NCI-H82 treated with DMSO at 0.1 percent for 48 hours (cell line): ENCODE results near the gene CXCR3.

Experiments used
- DNase-seq: peaks from one replicate; lab custom pipeline; 2025; ENCODE audit not compliant: unreplicated experiment; lab: John Stamatoyannopoulos, UW

The CXCR3 gene

DNA sequence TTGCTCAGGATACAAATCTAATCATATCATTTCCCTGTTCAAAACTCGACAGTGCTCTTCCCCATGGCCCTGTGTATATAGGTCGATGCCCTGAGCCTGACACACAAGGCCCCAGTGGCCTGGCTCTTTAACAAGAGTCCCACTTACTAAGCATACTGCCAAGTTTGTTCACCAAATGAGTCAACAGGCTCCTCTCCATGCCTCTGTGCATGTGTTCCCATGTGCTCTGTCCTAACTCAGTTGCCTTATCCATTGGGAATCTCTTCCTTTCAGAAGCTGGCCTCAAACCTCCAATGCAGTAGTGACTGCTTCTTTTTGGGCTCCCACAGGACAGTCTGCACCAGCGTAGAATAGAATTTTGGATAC, 18.9 kb upstream of the CXCR3 start:
- no peak for DNase-seq

GRCh38 chrX:71636438-71637252, 18.3 kb upstream of the CXCR3 start:
- DNase-seq, result no peak

DNA sequence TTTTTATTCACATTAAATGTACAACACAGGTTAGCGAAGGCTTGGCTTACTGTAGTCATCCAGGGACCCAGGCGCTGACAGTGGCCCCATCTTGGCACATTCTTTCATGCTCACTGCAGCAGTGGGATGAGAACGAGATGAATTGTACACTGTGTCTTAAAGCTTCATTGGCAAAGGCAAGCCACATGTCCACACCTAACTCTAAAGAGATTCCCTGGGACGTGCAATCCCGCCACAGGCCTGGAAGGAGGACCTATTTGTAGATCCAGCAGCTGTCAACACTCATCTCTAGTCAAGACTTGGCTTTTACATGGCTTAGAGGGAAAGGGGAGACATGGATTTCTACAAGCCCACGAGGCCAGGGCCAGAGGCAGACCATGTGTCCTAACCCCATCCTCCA, 16.1 kb upstream of the CXCR3 start:
- DNase-seq, result no peak

- DNase-seq, result no peak
Observed at GRCh38 chrX:71632923-71633657, 14.8 kb upstream of the CXCR3 start.

- no peak for DNase-seq
Observed at GRCh38 chrX:71629467-71629866, 11.2 kb upstream of the CXCR3 start.

GRCh38 chrX:71627588-71628404, 9.5 kb upstream of the CXCR3 start:
- no peak for DNase-seq

- DNase-seq, result no peak
Observed at GRCh38 chrX:71626576-71626975, 8.3 kb upstream of the CXCR3 start.

GRCh38 chrX:71625471-71625870, 7.2 kb upstream of the CXCR3 start:
- DNase-seq, result no peak

- DNase-seq, result no peak
Observed at GRCh38 chrX:71623714-71624113, 5.4 kb upstream of the CXCR3 start.

- DNase-seq, result no peak
Observed at GRCh38 chrX:71622576-71623450, 4.5 kb upstream of the CXCR3 start.

DNA sequence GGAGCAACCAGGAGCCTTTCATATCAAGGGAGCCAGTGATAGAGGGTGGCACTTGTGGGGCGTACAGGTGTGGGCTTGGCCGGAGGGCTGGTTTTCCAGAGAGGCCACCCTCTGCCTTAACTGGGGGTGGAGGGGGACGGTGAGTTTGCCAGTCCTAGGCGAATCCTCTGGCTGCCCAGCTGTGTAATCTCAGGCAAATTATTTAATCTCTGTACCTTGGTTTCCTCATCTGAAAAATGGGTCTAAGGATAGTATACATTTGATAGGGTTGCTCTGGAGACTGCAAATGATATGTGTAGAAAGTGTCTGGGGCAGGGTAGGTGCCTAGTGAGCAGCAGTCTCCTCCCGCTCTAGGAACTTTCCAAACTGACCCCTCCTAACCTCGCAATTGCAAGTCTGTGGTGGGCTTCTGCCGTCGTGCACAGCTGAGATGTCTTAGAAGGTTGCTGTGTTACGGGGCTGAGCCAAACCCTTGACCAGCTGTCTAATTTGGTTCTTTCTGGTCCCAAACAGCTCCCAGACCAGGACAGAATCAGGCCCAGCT, 3.8 kb upstream of the CXCR3 start:
- no peak for DNase-seq

- no peak for DNase-seq
Observed at GRCh38 chrX:71621603-71622002, 3.3 kb upstream of the CXCR3 start.

- no peak for DNase-seq
Observed at GRCh38 chrX:71619986-71620385, 1.7 kb upstream of the CXCR3 start.

DNA sequence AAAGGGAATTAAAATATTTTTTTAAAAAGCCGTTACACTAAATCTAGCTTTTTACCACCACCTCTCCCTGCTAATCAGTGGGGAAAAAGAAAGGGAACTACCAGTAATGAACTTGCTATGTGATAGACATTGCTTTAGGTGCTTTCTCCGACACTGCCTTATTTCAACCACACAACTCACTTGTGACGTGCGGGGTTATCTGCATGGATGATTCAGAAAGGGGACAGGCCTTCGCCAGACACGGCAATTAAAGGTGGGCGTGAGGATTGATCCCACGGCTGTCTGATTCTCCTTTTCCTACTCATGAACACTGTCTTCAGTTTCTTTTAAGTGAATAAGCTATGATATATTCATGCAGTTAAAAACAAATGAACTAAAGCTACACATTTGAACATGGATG, 882 bp upstream of the CXCR3 start:
- no peak for DNase-seq

- DNase-seq, result no peak
Observed at GRCh38 chrX:71618787-71619186, 476 bp upstream of the CXCR3 start.

GRCh38 chrX:71617742-71618141, 569 bp downstream of the CXCR3 start:
- DNase-seq, result no peak

GRCh38 chrX:71616672-71617529, 1.4 kb downstream of the CXCR3 start:
- no peak for DNase-seq

DNA sequence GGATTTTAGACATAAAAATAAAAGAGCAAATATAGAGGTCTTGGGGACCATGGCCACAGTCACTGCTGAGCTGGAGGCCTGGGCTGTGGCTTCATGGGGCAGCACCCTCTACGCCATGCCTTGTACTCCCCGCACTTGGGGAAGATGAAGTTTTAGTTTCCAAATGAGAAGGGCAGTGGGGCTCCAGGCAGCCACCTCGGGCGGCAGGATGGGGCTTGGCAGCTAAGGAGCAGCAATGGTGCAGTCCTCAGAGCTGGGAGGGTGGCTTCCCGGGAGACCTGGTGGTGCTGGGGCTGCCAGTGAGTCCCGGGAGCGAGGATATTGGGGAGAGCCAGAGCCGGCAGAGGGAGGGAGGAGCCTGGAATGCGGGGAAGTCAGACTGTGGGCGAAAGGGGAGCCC, 2.4 kb downstream of the CXCR3 start:
- no peak for DNase-seq

DNA sequence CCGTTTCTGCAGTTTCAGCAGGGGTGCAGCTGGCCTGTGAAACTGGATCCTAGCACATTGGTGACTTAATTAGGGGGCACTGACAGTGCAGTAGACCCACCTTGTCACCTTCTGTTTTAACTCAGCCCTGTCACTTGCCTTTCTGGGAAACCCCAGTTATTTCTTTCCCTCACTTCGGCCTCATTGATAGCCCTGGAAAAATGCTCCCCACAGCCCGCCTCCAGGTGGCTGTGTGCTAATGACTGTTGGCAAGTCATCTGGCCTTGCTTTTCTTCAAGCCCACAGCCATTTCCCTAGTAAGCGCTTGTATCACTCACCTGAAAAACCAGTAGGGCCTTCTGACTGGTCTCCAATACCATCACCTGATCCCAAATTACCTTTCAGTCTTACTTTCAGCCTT, 3.3 kb downstream of the CXCR3 start:
- no peak for DNase-seq

DNA sequence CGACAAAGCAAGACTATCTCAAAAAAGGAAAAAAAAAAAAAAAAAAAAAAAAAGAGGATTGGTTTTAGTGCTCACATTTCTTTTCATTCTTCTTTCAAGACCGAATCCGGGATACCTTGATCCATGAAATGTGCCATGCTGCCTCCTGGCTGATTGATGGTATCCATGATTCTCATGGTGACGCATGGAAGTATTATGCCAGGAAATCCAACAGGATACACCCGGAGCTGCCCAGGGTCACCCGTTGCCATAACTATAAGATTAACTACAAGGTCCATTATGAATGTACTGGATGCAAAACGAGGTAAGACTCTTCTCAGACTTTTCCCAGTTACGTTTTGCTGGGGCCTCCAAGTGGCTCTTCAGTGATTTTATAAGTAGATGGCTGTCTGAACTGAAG, 6.1 kb downstream of the CXCR3 start:
- no peak for DNase-seq
